RPMI8226 (cell line): ENCODE data around the gene SEMA5A.

ENCODE experiments used
- DNase-seq: peaks from one replicate; pipeline ENCODE4 v3.0.0-alpha.2; 2015

The SEMA5A gene

DNA sequence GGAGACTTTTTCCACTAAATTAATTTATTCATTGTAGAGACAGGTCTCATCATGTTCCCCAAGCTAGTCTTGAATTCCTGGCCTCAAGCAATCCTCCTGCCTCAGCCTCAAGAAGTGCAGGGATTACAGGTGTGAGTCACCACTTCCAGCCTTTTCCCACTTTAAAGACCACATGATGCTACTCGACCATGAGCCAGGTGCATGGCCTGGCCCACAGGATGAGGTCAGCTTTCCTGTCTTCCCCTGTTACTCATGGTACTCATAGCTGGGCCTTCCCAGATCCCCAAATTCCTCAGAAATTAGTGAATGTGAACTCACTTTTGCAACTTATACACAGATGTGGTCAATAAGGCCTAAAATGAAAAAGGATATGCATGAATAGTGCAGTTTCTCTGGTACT, 395.9 kb downstream of the SEMA5A start:
- no peak for DNase-seq

GRCh38 chr5:9148242-9148641, 397.6 kb downstream of the SEMA5A start:
- no peak for DNase-seq

GRCh38 chr5:9140711-9141110, 405.2 kb downstream of the SEMA5A start:
- no peak for DNase-seq

DNA sequence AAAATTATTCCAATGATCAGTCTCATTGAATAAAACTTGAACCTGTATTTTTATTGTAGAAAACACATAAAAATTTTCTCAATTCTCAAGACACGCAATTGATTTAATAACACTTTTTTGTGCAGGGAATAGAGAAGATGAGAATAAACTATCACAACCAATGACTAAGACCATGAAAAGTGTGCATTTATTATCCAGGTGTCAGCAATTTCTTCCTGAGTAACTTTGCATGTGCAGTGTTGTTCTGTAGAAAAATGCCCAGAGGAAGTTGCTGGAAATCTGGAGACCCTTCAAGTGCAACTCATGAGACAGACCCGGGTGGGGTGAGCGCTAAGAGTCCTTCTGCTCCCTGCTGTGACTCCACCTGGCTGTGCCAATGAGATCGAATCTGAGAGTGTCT, 405.7 kb downstream of the SEMA5A start:
- DNase-seq: no peak

DNA sequence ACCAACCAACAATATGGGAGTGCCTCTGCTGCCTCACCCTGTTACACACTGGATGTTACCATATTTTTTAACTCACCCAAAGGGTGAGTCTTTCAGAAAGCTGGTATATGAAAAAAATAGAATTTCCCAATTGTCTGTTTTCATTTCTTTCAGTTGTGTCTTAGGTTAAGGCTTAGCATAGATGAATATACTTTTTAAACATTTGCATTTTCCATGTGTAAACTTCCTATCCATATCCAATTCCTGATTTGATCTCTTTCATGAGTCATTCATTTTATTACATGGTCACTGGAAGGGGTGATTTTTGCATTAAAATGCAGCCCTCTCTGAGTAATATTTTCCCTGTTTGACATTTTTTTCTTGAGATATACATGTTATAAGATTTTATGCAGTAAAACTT, 406.5 kb downstream of the SEMA5A start:
- no peak for DNase-seq

- no peak for DNase-seq
Measured at GRCh38 chr5:9128136-9128535, 417.7 kb downstream of the SEMA5A start.

DNA sequence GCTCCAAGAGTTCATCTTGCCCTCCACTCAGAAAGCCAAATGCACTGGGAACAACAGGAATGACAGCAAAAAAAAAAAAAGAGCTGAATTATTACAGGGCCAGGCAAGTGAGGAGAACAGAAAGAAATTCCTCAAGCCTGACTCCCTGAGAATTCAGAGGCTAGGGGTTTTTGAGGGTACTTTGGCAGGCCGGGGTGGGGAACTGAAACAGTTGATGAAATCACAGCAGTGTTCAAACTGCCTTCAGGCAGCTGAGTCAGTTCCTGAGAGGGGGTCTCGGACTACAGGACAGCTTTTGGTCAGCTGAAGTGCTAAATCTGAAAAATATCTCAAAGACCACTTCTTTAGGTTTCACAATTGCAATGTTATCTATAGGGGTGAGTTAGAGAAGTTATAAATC, 419.4 kb downstream of the SEMA5A start:
- DNase-seq: peak; percentile 5

- no peak for DNase-seq
Measured at GRCh38 chr5:9125852-9126251, 420.0 kb downstream of the SEMA5A start.

DNA sequence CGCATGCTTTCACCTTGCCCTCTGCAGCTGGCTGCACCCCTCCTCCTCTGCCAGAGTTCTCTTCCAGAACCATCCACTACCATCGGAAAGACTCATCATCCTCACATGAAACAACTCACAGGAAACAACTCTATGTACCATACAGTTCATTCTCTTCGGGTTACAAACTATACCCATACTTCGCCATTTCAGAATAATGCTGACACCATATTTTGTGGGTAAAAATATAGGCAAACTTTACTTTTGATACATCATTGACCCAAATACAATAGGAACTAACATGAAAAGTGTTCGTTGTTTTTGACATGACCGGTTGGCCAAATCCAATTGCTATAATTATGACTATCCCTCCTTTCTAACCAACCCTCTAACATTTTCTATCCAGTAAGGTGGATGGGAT, 421.0 kb downstream of the SEMA5A start:
- no peak for DNase-seq

DNA sequence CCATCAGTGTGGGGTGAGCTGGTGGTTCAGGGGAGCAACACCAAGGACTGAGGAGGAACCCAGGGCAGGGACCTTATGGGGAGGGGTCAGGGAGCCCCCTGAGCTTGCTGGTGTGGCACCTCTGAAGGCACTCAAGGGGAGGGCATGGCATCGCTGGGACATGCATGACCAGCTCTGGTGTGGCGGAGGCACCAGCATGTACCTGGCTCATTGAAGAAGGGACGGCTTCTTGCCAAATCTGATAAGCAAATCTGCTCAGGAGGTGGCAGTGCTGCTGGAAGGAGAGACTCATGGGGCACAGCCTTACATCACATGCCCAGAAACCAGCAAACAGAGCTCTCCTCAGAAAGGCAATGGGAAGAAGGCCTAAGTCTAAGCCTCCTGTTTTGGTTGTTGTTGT, 421.8 kb downstream of the SEMA5A start:
- no peak for DNase-seq

DNA sequence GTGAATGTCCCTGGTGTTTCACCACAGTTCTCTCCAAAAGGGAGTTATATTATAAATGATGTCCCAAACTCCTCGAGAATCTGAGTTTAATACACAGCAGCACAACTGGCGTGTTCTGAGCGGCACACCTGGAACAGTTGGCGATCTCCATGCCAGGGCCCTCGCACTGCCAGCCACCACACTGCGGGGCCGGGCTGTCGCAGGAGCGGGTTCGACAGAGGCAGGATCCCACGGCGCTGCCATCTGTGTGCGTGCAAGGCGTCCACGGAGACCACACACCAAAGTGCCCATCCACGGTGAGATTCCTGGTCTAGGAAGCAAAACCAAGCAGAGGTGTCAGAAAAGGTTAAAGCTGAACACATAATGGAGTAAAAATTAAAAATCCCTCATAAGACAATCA, 423.3 kb downstream of the SEMA5A start:
- DNase-seq: no peak

DNA sequence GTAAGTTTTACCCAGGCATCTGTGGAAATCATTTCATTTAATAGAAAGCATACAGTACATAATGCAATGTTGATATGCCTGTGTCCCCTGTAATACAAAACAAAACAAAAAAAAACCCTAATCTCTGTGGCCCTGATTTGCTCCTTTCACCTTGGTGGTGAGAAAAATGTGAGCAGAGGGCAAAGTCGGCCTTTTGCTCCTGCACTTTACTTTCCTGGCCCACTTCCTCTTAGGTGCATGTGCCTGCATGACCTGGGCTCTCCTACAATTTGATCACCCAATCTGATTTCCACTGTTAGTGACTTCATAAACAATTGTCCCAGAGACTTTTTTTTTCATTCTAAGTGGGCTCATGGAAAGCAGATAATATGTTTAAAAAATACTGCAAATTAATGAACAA, 424.3 kb downstream of the SEMA5A start:
- no peak for DNase-seq

- DNase-seq: no peak
Measured at GRCh38 chr5:9118852-9119251, 427.0 kb downstream of the SEMA5A start.

GRCh38 chr5:9115093-9115492, 430.8 kb downstream of the SEMA5A start:
- no peak for DNase-seq

GRCh38 chr5:9112520-9113291, 433.2 kb downstream of the SEMA5A start:
- DNase-seq: no peak

GRCh38 chr5:9108162-9108561, 437.7 kb downstream of the SEMA5A start:
- no peak for DNase-seq

GRCh38 chr5:9105851-9106250, 440.0 kb downstream of the SEMA5A start:
- no peak for DNase-seq

GRCh38 chr5:9104571-9105339, 441.1 kb downstream of the SEMA5A start:
- DNase-seq: no peak

GRCh38 chr5:9103290-9103689, 442.6 kb downstream of the SEMA5A start:
- DNase-seq: no peak

DNA sequence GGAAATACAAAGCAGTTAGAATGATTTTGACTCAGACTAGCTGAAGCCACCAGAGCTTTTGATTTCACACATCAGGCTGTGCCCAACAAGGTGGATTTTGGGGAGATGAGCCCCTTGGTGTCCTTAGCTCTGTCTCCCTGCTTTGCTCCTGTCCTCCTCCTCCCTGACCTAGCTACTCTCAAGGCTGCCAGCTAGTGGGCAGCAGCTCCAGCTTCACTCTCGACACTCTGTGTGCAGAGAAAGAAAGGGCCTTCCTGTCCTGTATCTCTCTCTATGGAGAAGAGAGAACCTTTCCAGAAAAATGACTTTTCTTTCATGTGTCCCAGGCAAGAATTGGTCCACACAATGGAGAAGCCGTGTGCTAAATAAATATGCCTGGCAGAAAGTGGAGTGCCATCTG, 446.2 kb downstream of the SEMA5A start:
- no peak for DNase-seq

DNA sequence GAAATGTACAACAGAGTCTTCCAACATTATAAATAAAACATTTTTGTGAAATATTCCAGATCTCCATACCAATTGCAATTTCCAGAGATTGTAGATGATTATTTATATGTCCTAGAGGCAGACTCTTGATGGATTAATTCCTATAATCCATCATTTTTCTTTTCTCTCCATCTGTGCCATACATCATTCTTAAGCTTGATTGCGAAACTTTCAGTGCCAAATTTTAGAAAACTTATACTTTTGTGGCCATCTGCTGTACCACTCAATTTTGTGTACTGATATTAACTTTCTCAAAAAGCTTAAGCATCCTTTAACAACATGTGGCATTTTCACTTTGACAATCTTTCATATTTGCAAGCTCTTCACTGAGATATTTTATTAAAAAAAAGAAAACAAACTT, 446.9 kb downstream of the SEMA5A start:
- no peak for DNase-seq

DNA sequence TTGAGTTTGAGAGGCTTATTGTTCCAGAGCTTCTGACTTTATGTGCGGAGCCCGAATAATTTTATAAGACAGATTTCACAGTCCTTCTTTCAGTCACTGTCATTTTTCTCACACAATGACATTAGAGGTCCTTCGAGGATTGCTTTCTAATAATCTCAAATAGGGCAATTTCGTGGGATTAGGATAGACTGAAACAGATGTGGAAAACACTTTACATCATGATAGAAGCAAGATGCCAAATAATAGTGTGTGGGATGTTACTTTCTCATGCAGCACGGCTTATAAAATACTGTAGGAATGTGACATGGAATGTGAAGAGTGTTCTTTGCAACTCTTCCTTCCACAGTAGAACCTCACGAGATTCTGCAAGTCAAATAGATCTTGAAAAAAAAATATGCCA, 451.3 kb downstream of the SEMA5A start:
- DNase-seq: no peak

GRCh38 chr5:9091896-9092662, 453.8 kb downstream of the SEMA5A start:
- DNase-seq: no peak
